Vagina (tissue), 2 donors: Measurements from ENCODE around the gene CNTD1. TPM values are rescaled to one million over a fixed set of nuclear protein-coding genes. Genes with fewer than 3 reads are reported as not detected.

Experiments used
- DNase-seq, 2 donors: peaks; one replicate each; pipeline ENCODE4 v3.0.0-alpha.2; 2017; ENCODE audit errors: extremely low spot score in 2 of 2
- H3K27ac ChIP-seq: fragments of 200-600 bp; sonication (generic); one replicate; pipeline ENCODE4 v1.5.1; 2019
- H3K27me3 ChIP-seq: fragments of 200-600 bp; sonication (generic); one replicate; pipeline ENCODE4 v1.5.1; 2019
- H3K36me3 ChIP-seq, 2 donors: fragments of 200-600 bp; sonication (generic); one replicate each; pipeline ENCODE4 v1.5.1; 2017 to 2019
- H3K4me1 ChIP-seq: fragments of 200-600 bp; sonication (generic); one replicate; pipeline ENCODE4 v1.5.1; 2019
- H3K4me3 ChIP-seq, 2 donors: fragments of 200-600 bp; sonication (generic); 1 replicate in 1 of 2; 2 replicates in 1 of 2; pipeline ENCODE4 v1.5.1; 2016 to 2019
- H3K9me3 ChIP-seq: fragments of 200-600 bp; sonication (generic); one replicate; pipeline ENCODE4 v1.5.1; 2019
- CTCF ChIP-seq, 3 experiments: fragments of 450-650 bp in 2 of 3; fragments of 200-600 bp in 1 of 3; sonication (generic) in 1 of 3; IDR thresholded peaks; one replicate each; pipeline ENCODE4 v1.5.1; 2017 to 2019; ENCODE audit warnings: antibody characterized with exemption in 3 of 3, mild to moderate bottlenecking in 2 of 3, moderate library complexity in 2 of 3
- POLR2A ChIP-seq, 2 donors: fragments of 450-650 bp; IDR thresholded peaks; one replicate each; pipeline ENCODE4 v1.6.1; 2017; ENCODE audit warnings: antibody characterized with exemption in 2 of 2, mild to moderate bottlenecking in 2 of 2, moderate library complexity in 2 of 2
- POLR2AphosphoS5 ChIP-seq, 2 donors: sonication (generic); formaldehyde crosslinking; IDR thresholded peaks; one replicate each; pipeline ENCODE4 v1.9.0; 2017; ENCODE audit warnings: antibody characterized with exemption in 2 of 2, mild to moderate bottlenecking in 2 of 2, low read depth in 1 of 2; ENCODE audit not compliant: insufficient read depth in 1 of 2
- intact Hi-C: fragments of 100-400 bp; cut with DNase I; formaldehyde crosslinking; loops from one replicate; pipeline ENCODE4 v1.15.1; 2023
- total RNA-seq: library from RNA; depleted of rRNA; stranded (reverse); fragments of >200 nt; gene quantifications from one replicate; pipeline ENCODE4 v1.2.3, GENCODE V29; 2016

The CNTD1 gene
- total RNA-seq: not detected

GRCh38 chr17:42798383-42799380 is at the start of gene CNTD1, which contains the start of gene COA3:
CNTD1 (plus strand) TSS chr17:42798861; CDS start chr17:42799068, 207 bp downstream.
COA3 (minus strand) TSS chr17:42798704; CDS start chr17:42798681, 23 bp downstream.
- Histone ChIP-seq H3K4me1 (peaks cover 31% of the 10 kb centered on the region), H3K27me3 (no peaks in the 10 kb centered on the region), H3K9me3 (no peaks in the 10 kb centered on the region), H3K36me3 (peaks cover 0 to 6% of the 10 kb centered on the region in 2 donors), H3K4me3 (peak within 1 kb of the TSS; percentile 74 to 83), H3K27ac (peak within 1 kb of the TSS; percentile 74)
- intact Hi-C loops: no loop called here
- DNase-seq: no peak
- TF ChIP-seq POLR2AphosphoS5 (IDR thresholded peaks at IDR 0.05; ENCODE audit: insufficient read depth in 1 of 2, low read depth in 1 of 2) (peak; percentile 55 to 75), POLR2A (IDR thresholded peaks at IDR 0.05) (no peak)

GRCh38 chr17:42748908-42749798 is 49.5 kb upstream of the CNTD1 start:
- Histone ChIP-seq H3K4me1 (peaks cover 28% of the 10 kb centered on the region), H3K27me3 (no peaks in the 10 kb centered on the region), H3K4me3 (no peak overlapping the region), H3K27ac (peak overlapping the region; percentile 74), H3K36me3 (no peaks in the 10 kb centered on the region), H3K9me3 (no peaks in the 10 kb centered on the region)
- intact Hi-C loops: no loop called here
- no peak for DNase-seq
- no peak for TF ChIP-seq POLR2AphosphoS5 (IDR thresholded peaks at IDR 0.05; ENCODE audit: insufficient read depth in 1 of 2, low read depth in 1 of 2)
- TF ChIP-seq POLR2A (IDR thresholded peaks at IDR 0.05): no peak
- no peak for TF ChIP-seq CTCF (IDR thresholded peaks at IDR 0.05)

- intact Hi-C loops: no loop called here
- Histone ChIP-seq H3K4me1 (peaks cover 28% of the 10 kb centered on the region), H3K36me3 (no peaks in the 10 kb centered on the region), H3K9me3 (no peaks in the 10 kb centered on the region), H3K27ac (peak overlapping the region; percentile 74), H3K27me3 (no peaks in the 10 kb centered on the region), H3K4me3 (no peak overlapping the region)
- no peak for DNase-seq
- TF ChIP-seq POLR2AphosphoS5 (IDR thresholded peaks at IDR 0.05; ENCODE audit: insufficient read depth in 1 of 2, low read depth in 1 of 2) (no peak), POLR2A (IDR thresholded peaks at IDR 0.05) (no peak), CTCF (IDR thresholded peaks at IDR 0.05) (no peak)
Measured at GRCh38 chr17:42750739-42751344, 47.8 kb upstream of the CNTD1 start.

- no peak overlapping the region for H3K4me3 ChIP-seq
- no peaks in the 10 kb centered on the region for H3K36me3 ChIP-seq
- H3K4me1 ChIP-seq: peaks cover 28% of the 10 kb centered on the region
- TF ChIP-seq CTCF (IDR thresholded peaks at IDR 0.05): no peak
- TF ChIP-seq POLR2AphosphoS5 (IDR thresholded peaks at IDR 0.05; ENCODE audit: insufficient read depth in 1 of 2, low read depth in 1 of 2): no peak
- no peak for TF ChIP-seq POLR2A (IDR thresholded peaks at IDR 0.05)
- H3K27ac ChIP-seq: no peak overlapping the region
- H3K27me3 ChIP-seq: no peaks in the 10 kb centered on the region
- no peak for DNase-seq
- intact Hi-C loops: no loop called here
- no peaks in the 10 kb centered on the region for H3K9me3 ChIP-seq
Measured at GRCh38 chr17:42751628-42752027, 47.0 kb upstream of the CNTD1 start.

- Histone ChIP-seq H3K4me1 (peaks cover 18% of the 10 kb centered on the region), H3K4me3 (no peak overlapping the region), H3K9me3 (no peaks in the 10 kb centered on the region), H3K36me3 (no peaks in the 10 kb centered on the region), H3K27ac (peak overlapping the region; percentile 40), H3K27me3 (no peaks in the 10 kb centered on the region)
- no peak for DNase-seq
- intact Hi-C loops: no loop called here
- TF ChIP-seq POLR2A (IDR thresholded peaks at IDR 0.05) (no peak), POLR2AphosphoS5 (IDR thresholded peaks at IDR 0.05; ENCODE audit: insufficient read depth in 1 of 2, low read depth in 1 of 2) (peak in 1 of 2 donors; percentile 82)
Measured at GRCh38 chr17:42754782-42755181, 43.9 kb upstream of the CNTD1 start.
